ENCODE data around the gene DSCAM. TPM values are rescaled to one million over a fixed set of nuclear protein-coding genes. Genes with fewer than 3 reads are reported as not detected.
A peak's percentile ranks its signal among the peaks of the same experiment; 100 is the strongest.

DSCAM gene
- total RNA-seq, 1 donor from 2014 or later: 2.7 TPM

- DNase-seq (ENCODE audit: low spot score, unreplicated experiment): no peak
- no peak overlapping the region for H3K4me3 Mint-ChIP-seq (ENCODE audit: low read depth)
- H3K4me1 Mint-ChIP-seq (ENCODE audit: low read depth): peaks cover 9% of the 10 kb centered on the region
- H3K27ac Mint-ChIP-seq: peak overlapping the region; percentile 16
- peaks cover 4% of the 10 kb centered on the region for H3K36me3 Mint-ChIP-seq (ENCODE audit: insufficient read depth)
- no peaks in the 10 kb centered on the region for H3K9me3 Mint-ChIP-seq (ENCODE audit: low read depth)
- TF ChIP-seq, protein P1, sequence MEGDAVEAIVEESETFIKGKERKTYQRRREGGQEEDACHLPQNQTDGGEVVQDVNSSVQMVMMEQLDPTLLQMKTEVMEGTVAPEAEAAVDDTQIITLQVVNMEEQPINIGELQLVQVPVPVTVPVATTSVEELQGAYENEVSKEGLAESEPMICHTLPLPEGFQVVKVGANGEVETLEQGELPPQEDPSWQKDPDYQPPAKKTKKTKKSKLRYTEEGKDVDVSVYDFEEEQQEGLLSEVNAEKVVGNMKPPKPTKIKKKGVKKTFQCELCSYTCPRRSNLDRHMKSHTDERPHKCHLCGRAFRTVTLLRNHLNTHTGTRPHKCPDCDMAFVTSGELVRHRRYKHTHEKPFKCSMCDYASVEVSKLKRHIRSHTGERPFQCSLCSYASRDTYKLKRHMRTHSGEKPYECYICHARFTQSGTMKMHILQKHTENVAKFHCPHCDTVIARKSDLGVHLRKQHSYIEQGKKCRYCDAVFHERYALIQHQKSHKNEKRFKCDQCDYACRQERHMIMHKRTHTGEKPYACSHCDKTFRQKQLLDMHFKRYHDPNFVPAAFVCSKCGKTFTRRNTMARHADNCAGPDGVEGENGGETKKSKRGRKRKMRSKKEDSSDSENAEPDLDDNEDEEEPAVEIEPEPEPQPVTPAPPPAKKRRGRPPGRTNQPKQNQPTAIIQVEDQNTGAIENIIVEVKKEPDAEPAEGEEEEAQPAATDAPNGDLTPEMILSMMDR (IDR thresholded peaks at IDR 0.05; ENCODE audit: unreplicated experiment): no peak
- no peaks in the 10 kb centered on the region for H3K27me3 Mint-ChIP-seq
These were observed 716.5 kb downstream of the DSCAM start for GRCh38 chr21:40130476-40130875.

GRCh38 chr21:40129809-40130208 is 717.1 kb downstream of the DSCAM start:
- peaks cover 4% of the 10 kb centered on the region for H3K36me3 Mint-ChIP-seq (ENCODE audit: insufficient read depth)
- H3K4me3 Mint-ChIP-seq (ENCODE audit: low read depth): no peak overlapping the region
- TF ChIP-seq, protein P1 (IDR thresholded peaks at IDR 0.05; ENCODE audit: unreplicated experiment): no peak
- peak overlapping the region; percentile 16 for H3K27ac Mint-ChIP-seq
- peaks cover 9% of the 10 kb centered on the region for H3K4me1 Mint-ChIP-seq (ENCODE audit: low read depth)
- DNase-seq (ENCODE audit: low spot score, unreplicated experiment): no peak
- no peaks in the 10 kb centered on the region for H3K27me3 Mint-ChIP-seq
- H3K9me3 Mint-ChIP-seq (ENCODE audit: low read depth): no peaks in the 10 kb centered on the region

DNA sequence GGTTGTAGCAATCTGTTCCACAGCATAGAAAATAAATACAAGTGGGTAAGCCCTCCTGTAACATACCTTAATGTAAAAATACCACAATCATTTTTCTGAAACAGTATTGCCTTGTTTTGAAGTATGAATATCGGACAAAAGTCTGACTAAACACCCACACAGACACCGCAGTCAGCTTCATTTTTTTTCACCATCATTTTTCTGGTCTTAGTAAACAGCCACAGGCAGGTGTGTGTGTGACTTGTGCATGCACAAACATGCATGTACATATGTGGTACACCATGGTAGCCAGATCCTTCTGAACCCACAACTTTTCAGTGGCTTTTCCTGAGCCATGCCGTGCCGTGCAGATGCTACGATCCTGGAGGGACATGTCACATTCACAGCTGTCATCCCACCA is 718.1 kb downstream of the DSCAM start:
- H3K4me1 Mint-ChIP-seq (ENCODE audit: low read depth): peaks cover 9% of the 10 kb centered on the region
- H3K4me3 Mint-ChIP-seq (ENCODE audit: low read depth): no peak overlapping the region
- H3K36me3 Mint-ChIP-seq (ENCODE audit: insufficient read depth): peaks cover 4% of the 10 kb centered on the region
- peak overlapping the region; percentile 24 for H3K27ac Mint-ChIP-seq
- H3K27me3 Mint-ChIP-seq: no peaks in the 10 kb centered on the region
- no peaks in the 10 kb centered on the region for H3K9me3 Mint-ChIP-seq (ENCODE audit: low read depth)
- TF ChIP-seq, protein P1 (IDR thresholded peaks at IDR 0.05; ENCODE audit: unreplicated experiment): no peak
- DNase-seq (ENCODE audit: low spot score, unreplicated experiment): no peak

DNA sequence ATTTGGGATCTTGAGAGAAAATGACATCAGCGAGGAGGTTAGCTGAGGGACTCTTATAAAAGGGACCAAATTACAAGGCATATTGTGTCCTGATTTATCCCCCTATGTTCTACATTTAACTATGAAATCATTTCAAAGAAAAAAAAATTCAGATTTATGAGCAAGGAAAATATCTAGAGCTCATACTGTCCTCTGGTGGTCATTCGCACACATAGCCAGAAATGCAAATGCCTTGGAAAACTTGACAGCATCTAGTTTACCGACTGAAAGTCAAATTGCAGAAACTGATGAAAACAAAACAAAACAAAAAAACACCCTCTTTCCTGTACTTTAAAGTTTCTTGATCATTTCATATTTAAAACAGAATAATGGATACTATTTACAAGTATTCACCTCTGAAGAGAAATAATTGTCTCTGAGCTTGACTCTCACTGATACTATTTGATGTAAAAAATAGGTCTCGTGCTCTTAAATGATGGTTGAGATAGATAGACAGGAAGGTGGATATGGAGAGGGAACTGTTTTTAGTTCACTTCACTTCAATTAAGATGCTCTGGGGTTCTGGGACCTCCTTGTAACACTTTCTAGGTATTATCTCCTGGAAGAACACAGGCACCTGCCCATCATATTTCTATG is 725.9 kb downstream of the DSCAM start:
- no peak overlapping the region for H3K4me3 Mint-ChIP-seq (ENCODE audit: low read depth)
- H3K36me3 Mint-ChIP-seq (ENCODE audit: insufficient read depth): no peaks in the 10 kb centered on the region
- H3K4me1 Mint-ChIP-seq (ENCODE audit: low read depth): no peaks in the 10 kb centered on the region
- peaks cover under 1% of the 10 kb centered on the region for H3K9me3 Mint-ChIP-seq (ENCODE audit: low read depth)
- H3K27me3 Mint-ChIP-seq: no peaks in the 10 kb centered on the region
- no peak overlapping the region for H3K27ac Mint-ChIP-seq
- DNase-seq (ENCODE audit: low spot score, unreplicated experiment): no peak
- TF ChIP-seq, protein P1 (IDR thresholded peaks at IDR 0.05; ENCODE audit: unreplicated experiment): peak; percentile 92

GRCh38 chr21:40118527-40118926 is 728.4 kb downstream of the DSCAM start:
- Mint-ChIP-seq H3K36me3 (ENCODE audit: insufficient read depth) (peaks cover 2% of the 10 kb centered on the region), H3K27me3 (no peaks in the 10 kb centered on the region), H3K4me3 (ENCODE audit: low read depth) (no peak overlapping the region), H3K4me1 (ENCODE audit: low read depth) (no peaks in the 10 kb centered on the region), H3K27ac (no peak overlapping the region), H3K9me3 (ENCODE audit: low read depth) (peaks cover 4% of the 10 kb centered on the region)
- TF ChIP-seq, protein P1 (IDR thresholded peaks at IDR 0.05; ENCODE audit: unreplicated experiment): no peak
- DNase-seq (ENCODE audit: low spot score, unreplicated experiment): no peak
